ENCODE measurements around the gene BLVRB.

- TF ChIP-seq, protein P1, sequence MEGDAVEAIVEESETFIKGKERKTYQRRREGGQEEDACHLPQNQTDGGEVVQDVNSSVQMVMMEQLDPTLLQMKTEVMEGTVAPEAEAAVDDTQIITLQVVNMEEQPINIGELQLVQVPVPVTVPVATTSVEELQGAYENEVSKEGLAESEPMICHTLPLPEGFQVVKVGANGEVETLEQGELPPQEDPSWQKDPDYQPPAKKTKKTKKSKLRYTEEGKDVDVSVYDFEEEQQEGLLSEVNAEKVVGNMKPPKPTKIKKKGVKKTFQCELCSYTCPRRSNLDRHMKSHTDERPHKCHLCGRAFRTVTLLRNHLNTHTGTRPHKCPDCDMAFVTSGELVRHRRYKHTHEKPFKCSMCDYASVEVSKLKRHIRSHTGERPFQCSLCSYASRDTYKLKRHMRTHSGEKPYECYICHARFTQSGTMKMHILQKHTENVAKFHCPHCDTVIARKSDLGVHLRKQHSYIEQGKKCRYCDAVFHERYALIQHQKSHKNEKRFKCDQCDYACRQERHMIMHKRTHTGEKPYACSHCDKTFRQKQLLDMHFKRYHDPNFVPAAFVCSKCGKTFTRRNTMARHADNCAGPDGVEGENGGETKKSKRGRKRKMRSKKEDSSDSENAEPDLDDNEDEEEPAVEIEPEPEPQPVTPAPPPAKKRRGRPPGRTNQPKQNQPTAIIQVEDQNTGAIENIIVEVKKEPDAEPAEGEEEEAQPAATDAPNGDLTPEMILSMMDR (conservative IDR thresholded peaks at IDR 0.05; ENCODE audit: low read length): no peak
- TF ChIP-seq EZH2phosphoT487 (IDR thresholded peaks at IDR 0.05; ENCODE audit: borderline replicate concordance): no peak
These were observed 41.6 kb downstream of the BLVRB start for GRCh38 chr19:40423938-40424337.

Measured in Loucy (cell line).